ENCODE measurements around the gene DNAJC4. TPM values are rescaled to one million over a fixed set of nuclear protein-coding genes. Genes with fewer than 3 reads are reported as not detected.

The DNAJC4 gene
- total RNA-seq, 1 experiment from 2014 or later, result 24.2 TPM

GRCh38 chr11:64281957-64282770 is 51.8 kb downstream of the DNAJC4 start:
- no peak overlapping the region for H3K4me2 ChIP-seq (ENCODE audit: insufficient read depth, insufficient read length, low read length)
- H3K9me3 Mint-ChIP-seq, result no peaks in the 10 kb centered on the region; a peak in 1 of 5 replicates
- no peaks in the 10 kb centered on the region for H3K9me3 ChIP-seq (ENCODE audit: control insufficient read depth, low read depth, low read length)
- H3K9ac ChIP-seq (ENCODE audit: extremely low read depth, insufficient read length, low read length), result no peak overlapping the region
- H4K91ac ChIP-seq (ENCODE audit: insufficient read length, low read depth, low read length), result no peak overlapping the region
- no peak overlapping the region for H3K27ac ChIP-seq (ENCODE audit: insufficient read length, low read depth, low read length)
- no peak overlapping the region for H3K23ac ChIP-seq (ENCODE audit: insufficient read length, low read depth, low read length)
- no peak overlapping the region for H2BK120ac ChIP-seq (ENCODE audit: low read depth, low read length, poor library complexity, severe bottlenecking)
- WGBS (ENCODE audit: extremely low coverage, insufficient read length, low lambda C conversion rate), result no CpG with 5 or more reads among the region's 22 CpGs
- H3K27ac Mint-ChIP-seq, result no peak overlapping the region
- H3K36me3 Mint-ChIP-seq (ENCODE audit: insufficient read depth in 1 of 3, low read depth in 3 of 3), result peaks cover 0 to 24% (median 21%) of the 10 kb centered on the region in 3 experiments; a peak in 6 of 7 replicates
- H3K14ac ChIP-seq (ENCODE audit: insufficient read depth, low read length), result no peak overlapping the region
- H3K23me2 ChIP-seq (ENCODE audit: insufficient read length, low read depth, low read length, poor library complexity, severe bottlenecking), result peaks cover 15% of the 10 kb centered on the region
- no peaks in the 10 kb centered on the region for H3K79me1 ChIP-seq (ENCODE audit: insufficient read depth, low read depth, low read length, poor library complexity, severe bottlenecking)
- H3K56ac ChIP-seq (ENCODE audit: insufficient read length, low read depth, low read length), result no peak overlapping the region
- no peak overlapping the region for H2BK5ac ChIP-seq (ENCODE audit: insufficient read length, low read length)
- no peak overlapping the region for H2BK15ac ChIP-seq (ENCODE audit: low read depth, low read length)
- H4K8ac ChIP-seq (replicated peaks; ENCODE audit: insufficient read length, low read depth, low read length), result no peak overlapping the region
- no peak for TF ChIP-seq CTCF (conservative IDR thresholded peaks at IDR 0.05)
- H3K4me1 ChIP-seq (ENCODE audit: insufficient read depth, low read length), result no peaks in the 10 kb centered on the region
- no peaks in the 10 kb centered on the region for H3K27me3 ChIP-seq (ENCODE audit: insufficient read depth, low read length)
- DNase-seq, result no peak
- no peak overlapping the region for H3T11ph ChIP-seq (ENCODE audit: low read length)
- H3K4ac ChIP-seq (ENCODE audit: low read depth, low read length), result no peak overlapping the region
- H4K20me1 ChIP-seq (ENCODE audit: control insufficient read depth, insufficient read depth, insufficient read length), result no peaks in the 10 kb centered on the region
- H2AK5ac ChIP-seq (ENCODE audit: insufficient read length, low read length), result no peak overlapping the region
- no peaks in the 10 kb centered on the region for H3K79me2 ChIP-seq (ENCODE audit: insufficient read depth, low read length)
- no peak overlapping the region for H2BK20ac ChIP-seq (ENCODE audit: low read depth, low read length, poor library complexity, severe bottlenecking)
- no peak overlapping the region for H4K5ac ChIP-seq (ENCODE audit: insufficient read length, low read depth, low read length)
- no peak overlapping the region for H2AFZ ChIP-seq (ENCODE audit: low read length)
- H3K4me3 Mint-ChIP-seq, result no peak overlapping the region
- H2BK12ac ChIP-seq (ENCODE audit: insufficient read length, low read depth, low read length), result no peak overlapping the region
- peaks cover 5% of the 10 kb centered on the region for H3K27me3 Mint-ChIP-seq (ENCODE audit: low read depth)
- H3K18ac ChIP-seq (ENCODE audit: insufficient read length, low read depth, low read length), result no peak overlapping the region
- peaks cover 8 to 12% of the 10 kb centered on the region in 2 experiments for H3K4me1 Mint-ChIP-seq

Measured in H9 (cell line).